OCI-LY3 (cell line): ENCODE measurements around the gene CHP1.

ENCODE experiments used
- CTCF ChIP-seq: fragments of 200-600, 300-600 bp; sonication (generic); IDR thresholded peaks from 2 replicates; pipeline ENCODE4 v1.5.1; 2014; ENCODE audit warnings: antibody characterized with exemption, low read length, low read depth
- EZH2phosphoT487 ChIP-seq: fragments of 200-600 bp; shearing (Covaris generic); IDR thresholded peaks from 2 replicates; pipeline ENCODE4 v1.6.1; 2018; ENCODE audit warnings: antibody characterized with exemption, mixed run types, low read depth

GRCh38 chr15:41323611-41324010 is 92.5 kb downstream of the CHP1 start:
- TF ChIP-seq CTCF (no peak), EZH2phosphoT487 (no peak)
